ENCODE results near the gene GSTT2. TPM values are rescaled to one million over a fixed set of nuclear protein-coding genes. Genes with fewer than 3 reads are reported as not detected.

GSTT2 gene
- total and polyA plus RNA-seq, 11 donors: 0.30 to 2.1 (median 0.60) TPM; not detected in 8

GRCh38 chr22:24007253-24008021, 27.5 kb downstream of the GSTT2 start:
- H3K27me3 ChIP-seq: no peaks in the 10 kb centered on the region
- ATAC-seq (no peak), DNase-seq (no peak)
- no peak overlapping the region for H3K4me3 ChIP-seq
- H3K4me1 ChIP-seq: peaks cover 0 to 27% (median 13%) of the 10 kb centered on the region in 12 donors
- H3K36me3 ChIP-seq: no peaks in the 10 kb centered on the region
- H3K27ac ChIP-seq: no peak overlapping the region
- no peaks in the 10 kb centered on the region for H3K9me3 ChIP-seq
- intact Hi-C loops (cut with DNase I): loop anchor here in 8 of 10 donors (2.0 to 10.0 kb wide), 7 partner anchors 55 to 167 kb away; no protein-coding TSS in a partner anchor
- no peak for TF ChIP-seq POLR2A (IDR thresholded peaks at IDR 0.05)
- TF ChIP-seq CTCF (IDR thresholded peaks at IDR 0.05): no peak
- WGBS, 4 donors: 80 to 88% (median 86%) methylated on average over 8 of the region's 8 CpGs

- Histone ChIP-seq H3K4me1 (peaks cover 0 to 32% (median 18%) of the 10 kb centered on the region in 12 donors), H3K27me3 (no peaks in the 10 kb centered on the region), H3K9me3 (no peaks in the 10 kb centered on the region), H3K4me3 (no peak overlapping the region), H3K27ac (no peak overlapping the region), H3K36me3 (no peaks in the 10 kb centered on the region)
- TF ChIP-seq POLR2A (IDR thresholded peaks at IDR 0.05) (no peak), CTCF (IDR thresholded peaks at IDR 0.05) (no peak)
- intact Hi-C loops (cut with DNase I): loop anchor here in 8 of 10 donors (5.0 to 10.0 kb wide), 6 partner anchors 56 to 167 kb away; no protein-coding TSS in a partner anchor
- DNase-seq: no peak
- ATAC-seq: no peak
- WGBS, 4 donors: 75 to 97% (median 94%) methylated on average over 1 of the region's 1 CpG
These were observed 28.0 kb downstream of the GSTT2 start for GRCh38 chr22:24008022-24008283.

GRCh38 chr22:24008381-24009226, 28.7 kb downstream of the GSTT2 start:
- Histone ChIP-seq H3K36me3 (no peaks in the 10 kb centered on the region), H3K9me3 (no peaks in the 10 kb centered on the region), H3K27ac (no peak overlapping the region), H3K4me3 (no peak overlapping the region), H3K27me3 (no peaks in the 10 kb centered on the region), H3K4me1 (peaks cover 0 to 32% (median 22%) of the 10 kb centered on the region in 12 donors)
- WGBS, 4 donors: 87 to 94% (median 87%) methylated on average over 6 of the region's 6 CpGs
- DNase-seq (no peak), ATAC-seq (no peak)
- intact Hi-C loops (cut with DNase I): loop anchor here in 8 of 10 donors (5.0 to 10.0 kb wide), 6 partner anchors 56 to 166 kb away; no protein-coding TSS in a partner anchor
- no peak for TF ChIP-seq POLR2A (IDR thresholded peaks at IDR 0.05)
- no peak for TF ChIP-seq CTCF (IDR thresholded peaks at IDR 0.05)

Measured in heart left ventricle (tissue), 16 donors.